Lung (tissue), 12 donors: Measurements from ENCODE around the gene SLC10A3. TPM values are rescaled to one million over a fixed set of nuclear protein-coding genes. Genes with fewer than 3 reads are reported as not detected.

Experiments used
- ATAC-seq: fragments of 200-7000 bp; cut with Tn5 transposase; one replicate; pipeline ENCODE4 v1.9.1; 2020; ENCODE audit warnings: moderate number of reproducible peaks; ENCODE audit not compliant: insufficient read depth, low FRiP score
- DNase-seq, 3 donors: peaks; one replicate each; pipeline ENCODE4 v3.0.0-alpha.2; 2013 to 2017
- H3K27ac ChIP-seq, 2 donors: one replicate each; pipeline ENCODE4 v1.5.1; 2013; ENCODE audit warnings: mild to moderate bottlenecking in 2 of 2, moderate library complexity in 2 of 2, control low read depth in 1 of 2, inconsistent platforms in 1 of 2, low read depth in 1 of 2, low read length in 1 of 2
- H3K27me3 ChIP-seq, 3 donors: one replicate each; pipeline ENCODE4 v1.5.1; 2013; ENCODE audit warnings: low read length in 2 of 3; ENCODE audit not compliant: control insufficient read depth in 3 of 3, insufficient read depth in 3 of 3
- H3K36me3 ChIP-seq, 4 donors: one replicate each; pipeline ENCODE4 v1.5.1; 2013; ENCODE audit warnings: low read length in 4 of 4, mild to moderate bottlenecking in 1 of 4, moderate library complexity in 1 of 4; ENCODE audit not compliant: control insufficient read depth in 4 of 4, insufficient read depth in 4 of 4
- H3K4me1 ChIP-seq, 5 donors: one replicate each; pipeline ENCODE4 v1.5.1; 2013; ENCODE audit warnings: low read length in 5 of 5, mild to moderate bottlenecking in 2 of 5, moderate library complexity in 1 of 5; ENCODE audit not compliant: control insufficient read depth in 5 of 5, insufficient read depth in 5 of 5
- H3K4me3 ChIP-seq: one replicate; pipeline ENCODE4 v1.5.1; 2013; ENCODE audit warnings: mild to moderate bottlenecking, control low read depth, moderate library complexity
- H3K9ac ChIP-seq, 2 donors: one replicate each; pipeline ENCODE4 v1.5.1; 2013; ENCODE audit warnings: low read length in 2 of 2, control low read depth in 1 of 2; ENCODE audit not compliant: insufficient read depth in 1 of 2
- H3K9me3 ChIP-seq, 4 donors: one replicate each; pipeline ENCODE4 v1.5.1; 2013; ENCODE audit warnings: low read length in 3 of 4, mild to moderate bottlenecking in 1 of 4, moderate library complexity in 1 of 4; ENCODE audit not compliant: control insufficient read depth in 4 of 4, insufficient read depth in 3 of 4
- WGBS, 2 donors: extraction: QIAGEN DNeasy Blood & Tissue Kit; methylation state at CpG; one replicate each; pipeline ENCODE4 v1.1.7; 2013; 5-methylcytosine and 5-hydroxymethylcytosine counted together
- polyA plus RNA-seq, 2 donors: library from polyadenylated mRNA; stranded (reverse); fragments of 200-250 nt; gene quantifications; one replicate each; pipeline ENCODE4 v1.2.1, GENCODE V29; 2013
- total RNA-seq, 2 donors: library from RNA; depleted of rRNA in 1 of 2; stranded (reverse); fragments of >200 nt in 1 of 2; gene quantifications; one replicate each; pipeline ENCODE4 v1.2.1, GENCODE V29; 2014 to 2021
- TF ChIP-seq, protein P1 (sequence below): IDR thresholded peaks from 2 replicates; pipeline ENCODE4 v1.5.1; 2012; ENCODE audit warnings: mild to moderate bottlenecking; ENCODE audit errors: control extremely low read depth, extremely low read depth
- donor health status: control.
- donor health status: control.
- donor health status: Bipolar disorder and iron deficiency.
- donor health status: healthy.
- donor health status: DM: yes; HTN: yes; CAD: no.

The SLC10A3 gene
- total and polyA plus RNA-seq, 4 donors: 11.1 to 33.0 (median 29.1) TPM

DNA sequence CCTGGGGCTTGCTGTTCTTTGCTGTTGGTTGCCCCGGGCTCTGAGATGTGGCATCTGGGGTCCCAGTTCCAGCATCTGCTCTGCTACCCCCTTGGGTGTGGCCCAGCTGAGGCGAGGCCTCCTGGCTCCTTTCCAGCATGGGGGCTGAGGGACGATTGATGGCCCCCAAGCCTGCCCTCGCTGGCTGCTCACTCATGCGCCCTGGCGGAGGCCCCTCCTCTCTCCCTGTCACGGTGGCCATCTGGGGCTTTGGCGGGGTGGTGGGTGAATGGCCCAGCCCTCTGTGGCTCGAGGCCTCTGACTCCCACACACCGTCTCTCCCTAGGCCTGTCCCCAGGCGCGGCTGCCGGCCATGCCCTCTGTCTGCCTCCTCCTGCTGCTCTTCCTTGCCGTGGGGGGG is 30.6 kb downstream of the SLC10A3 start:
- Histone ChIP-seq H3K36me3 (peaks cover 0 to 8% (median 2%) of the 10 kb centered on the region in 4 donors), H3K27ac (no peak overlapping the region), H3K4me1 (peaks cover 0 to 10% (median 0%) of the 10 kb centered on the region in 5 donors), H3K9ac (no peak overlapping the region), H3K4me3 (no peak overlapping the region), H3K27me3 (no peaks in the 10 kb centered on the region), H3K9me3 (no peaks in the 10 kb centered on the region)
- 65 to 76% methylated on average over 9 to 14 of the region's 14 CpGs for WGBS, 2 donors
- TF ChIP-seq, protein P1, sequence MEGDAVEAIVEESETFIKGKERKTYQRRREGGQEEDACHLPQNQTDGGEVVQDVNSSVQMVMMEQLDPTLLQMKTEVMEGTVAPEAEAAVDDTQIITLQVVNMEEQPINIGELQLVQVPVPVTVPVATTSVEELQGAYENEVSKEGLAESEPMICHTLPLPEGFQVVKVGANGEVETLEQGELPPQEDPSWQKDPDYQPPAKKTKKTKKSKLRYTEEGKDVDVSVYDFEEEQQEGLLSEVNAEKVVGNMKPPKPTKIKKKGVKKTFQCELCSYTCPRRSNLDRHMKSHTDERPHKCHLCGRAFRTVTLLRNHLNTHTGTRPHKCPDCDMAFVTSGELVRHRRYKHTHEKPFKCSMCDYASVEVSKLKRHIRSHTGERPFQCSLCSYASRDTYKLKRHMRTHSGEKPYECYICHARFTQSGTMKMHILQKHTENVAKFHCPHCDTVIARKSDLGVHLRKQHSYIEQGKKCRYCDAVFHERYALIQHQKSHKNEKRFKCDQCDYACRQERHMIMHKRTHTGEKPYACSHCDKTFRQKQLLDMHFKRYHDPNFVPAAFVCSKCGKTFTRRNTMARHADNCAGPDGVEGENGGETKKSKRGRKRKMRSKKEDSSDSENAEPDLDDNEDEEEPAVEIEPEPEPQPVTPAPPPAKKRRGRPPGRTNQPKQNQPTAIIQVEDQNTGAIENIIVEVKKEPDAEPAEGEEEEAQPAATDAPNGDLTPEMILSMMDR: no peak
- ATAC-seq: no peak
- DNase-seq: no peak

DNA sequence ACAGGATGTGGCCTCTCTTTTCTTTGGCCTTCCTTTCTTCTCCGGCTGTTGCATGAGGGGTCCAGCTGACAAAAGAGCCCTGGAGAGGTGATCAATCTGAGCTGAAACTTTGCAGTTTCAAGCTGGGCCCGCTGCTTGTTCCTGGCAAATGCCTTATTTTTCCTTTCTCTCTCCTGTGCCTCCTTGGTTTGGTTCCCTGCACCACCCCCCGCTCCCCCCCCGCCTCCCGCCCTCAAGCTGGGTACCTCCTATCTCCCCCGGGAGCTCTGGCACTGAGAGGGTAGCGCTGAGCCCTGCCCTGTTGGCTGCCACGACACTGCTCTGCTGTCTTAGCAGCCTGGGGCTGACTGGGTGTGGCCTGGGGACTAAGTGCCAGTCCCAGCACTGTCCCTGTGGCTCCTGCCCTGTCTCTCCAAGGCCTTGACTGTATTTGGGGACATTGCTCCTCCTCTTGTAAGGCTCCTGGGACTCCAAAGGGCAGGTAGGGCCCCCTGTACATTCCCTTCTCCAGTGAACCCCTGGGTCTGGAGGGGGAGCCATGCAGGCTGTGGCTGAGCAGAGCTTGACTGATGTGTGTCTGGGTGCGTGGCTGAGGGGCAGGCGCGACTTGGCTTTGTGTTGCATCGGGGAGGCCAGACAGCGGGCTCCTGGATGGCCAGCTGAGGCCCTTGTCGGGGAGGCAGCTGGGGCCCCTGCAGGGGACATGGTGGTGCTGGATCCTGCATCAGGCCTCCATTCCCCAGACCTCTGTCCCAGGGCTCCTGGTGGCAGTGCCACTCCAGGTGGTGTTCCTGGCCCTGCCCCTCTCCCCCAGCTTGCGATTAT is 31.3 kb downstream of the SLC10A3 start:
- ATAC-seq: no peak
- Histone ChIP-seq H3K27me3 (no peaks in the 10 kb centered on the region), H3K27ac (peak overlapping the region; percentile 52 to 61), H3K4me3 (peak overlapping the region; percentile 48), H3K9me3 (no peaks in the 10 kb centered on the region), H3K36me3 (peaks cover 0 to 5% (median 2%) of the 10 kb centered on the region in 4 donors), H3K4me1 (peaks cover 0 to 10% (median 0%) of the 10 kb centered on the region in 5 donors), H3K9ac (no peak overlapping the region)
- TF ChIP-seq, protein P1: no peak
- no peak for DNase-seq
- WGBS, 2 donors: 55 to 60% methylated on average over 8 to 15 of the region's 15 CpGs

DNA sequence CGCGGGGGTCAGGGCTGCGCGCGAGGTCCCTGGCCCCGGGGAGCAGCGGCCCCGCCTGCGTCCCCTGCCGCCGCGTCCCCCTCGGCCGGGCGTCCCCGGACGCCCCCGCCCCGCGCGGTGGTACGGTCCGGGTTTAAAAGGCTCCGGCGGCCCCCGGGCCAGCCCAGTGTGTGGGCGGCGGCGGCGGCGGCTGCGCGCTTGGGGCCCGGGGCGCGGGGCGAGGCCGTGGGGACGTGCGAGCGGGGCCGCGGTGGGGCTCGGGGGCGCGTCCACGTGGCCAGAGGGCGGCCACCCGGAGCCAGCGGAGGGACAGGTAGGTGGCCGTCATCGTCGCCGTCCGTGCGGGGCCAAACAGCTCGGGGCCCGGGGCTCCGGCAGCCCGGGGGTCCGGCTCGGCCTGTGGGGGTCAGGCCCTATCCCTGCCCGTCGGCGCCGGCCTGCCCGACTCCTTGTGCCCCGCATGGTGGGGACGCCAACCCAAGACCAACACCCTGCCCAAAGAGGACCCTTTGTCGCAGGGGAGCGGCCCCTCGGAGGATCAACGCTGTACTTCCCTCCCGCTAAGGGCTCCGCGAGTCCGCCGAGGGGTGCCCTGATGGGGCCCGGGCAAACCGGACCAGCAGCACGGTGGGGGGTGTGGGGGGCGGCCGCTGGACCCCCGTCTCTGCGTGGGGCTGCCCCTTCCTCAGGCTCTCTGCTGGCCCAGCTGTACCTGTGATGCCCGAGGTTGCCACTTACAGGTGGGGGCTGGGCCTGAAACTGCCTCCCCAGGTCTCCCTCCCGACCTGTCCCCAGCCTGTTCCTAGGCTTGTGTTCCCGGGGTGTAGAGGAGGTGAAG is 32.1 kb downstream of the SLC10A3 start, which contains the start of gene PLXNA3:
PLXNA3 (plus strand) TSS at position 166 of the 838 bp plus-strand sequence. CDS start 1,903 bp downstream, outside the sequence.
- H3K27ac ChIP-seq: peak within 1 kb of the TSS; percentile 52 to 61
- no peaks in the 10 kb centered on the region for H3K9me3 ChIP-seq
- WGBS, 2 donors: 0 to 29% methylated on average over 11 to 88 of the region's 88 CpGs
- no peak within 1 kb of the TSS for H3K9ac ChIP-seq
- TF ChIP-seq, protein P1: no peak
- H3K36me3 ChIP-seq: peaks cover 0 to 5% (median 2%) of the 10 kb centered on the region in 4 donors
- H3K27me3 ChIP-seq: no peaks in the 10 kb centered on the region
- ATAC-seq (peak; percentile 63), DNase-seq (peak; percentile 33 to 55 (median 39))
- H3K4me1 ChIP-seq: peaks cover 0 to 10% (median 0%) of the 10 kb centered on the region in 5 donors
- peak within 1 kb of the TSS; percentile 48 for H3K4me3 ChIP-seq
